Stomach (tissue), 4 donors: Measurements from ENCODE around the gene MBLAC1.

Experiments used
- POLR2A ChIP-seq, 4 donors: fragments of 450-650 bp; IDR thresholded peaks; one replicate each; pipeline ENCODE4 v1.6.1; 2016; ENCODE audit warnings: antibody characterized with exemption in 4 of 4, control low read depth in 2 of 4, mild to moderate bottlenecking in 1 of 4, moderate library complexity in 1 of 4
- TF ChIP-seq, protein P1 (sequence below), 7 experiments: fragments of 450-650 bp in 4 of 7; fragments of 200-600 bp in 3 of 7; sonication (generic) in 3 of 7; IDR thresholded peaks; one replicate each; pipeline ENCODE4 v1.5.1; 2016 to 2019; ENCODE audit warnings: antibody characterized with exemption in 7 of 7, control low read depth in 2 of 7, mild to moderate bottlenecking in 1 of 7

DNA sequence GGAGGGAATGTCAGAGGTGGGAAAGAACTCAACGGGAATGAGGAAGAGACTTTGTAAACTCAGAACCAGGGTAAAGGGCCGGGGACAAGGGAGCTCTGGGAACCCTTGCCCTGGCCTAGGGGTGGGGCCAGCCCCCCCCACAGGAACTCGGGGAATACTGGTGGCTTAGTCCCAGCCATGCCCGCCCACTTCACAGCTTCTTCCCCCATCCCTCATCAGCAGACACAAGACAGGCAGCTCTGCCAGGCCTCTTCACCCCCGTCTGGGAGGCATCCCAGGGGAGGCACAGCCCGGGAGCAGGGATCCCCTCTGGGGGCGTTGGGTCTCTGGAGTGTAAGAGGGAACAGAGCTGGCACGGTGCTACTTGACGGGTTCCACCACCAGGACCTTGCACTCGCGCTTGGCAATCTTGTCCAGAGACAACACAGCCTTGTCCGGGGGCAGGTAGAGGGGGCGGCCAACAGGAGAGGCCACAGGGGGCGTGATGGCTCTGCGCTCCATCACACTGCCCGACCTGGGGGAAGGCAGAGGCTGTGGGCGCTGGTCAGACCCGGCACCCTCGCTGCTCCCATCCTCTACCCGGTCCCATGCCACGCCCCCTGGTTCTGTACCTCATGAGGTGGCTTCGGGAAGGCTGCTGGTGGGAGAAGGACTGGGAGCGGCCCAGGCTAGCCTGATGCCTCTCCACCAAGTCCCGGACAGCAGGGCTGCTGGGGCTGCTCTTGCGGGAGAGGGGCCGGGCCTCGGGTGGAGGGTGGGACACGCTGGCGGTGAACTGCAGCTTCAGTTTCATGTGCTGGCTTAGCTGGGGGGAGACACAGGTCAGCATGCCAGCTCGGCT is 28.1 kb downstream of the MBLAC1 start:
- TF ChIP-seq, protein P1, sequence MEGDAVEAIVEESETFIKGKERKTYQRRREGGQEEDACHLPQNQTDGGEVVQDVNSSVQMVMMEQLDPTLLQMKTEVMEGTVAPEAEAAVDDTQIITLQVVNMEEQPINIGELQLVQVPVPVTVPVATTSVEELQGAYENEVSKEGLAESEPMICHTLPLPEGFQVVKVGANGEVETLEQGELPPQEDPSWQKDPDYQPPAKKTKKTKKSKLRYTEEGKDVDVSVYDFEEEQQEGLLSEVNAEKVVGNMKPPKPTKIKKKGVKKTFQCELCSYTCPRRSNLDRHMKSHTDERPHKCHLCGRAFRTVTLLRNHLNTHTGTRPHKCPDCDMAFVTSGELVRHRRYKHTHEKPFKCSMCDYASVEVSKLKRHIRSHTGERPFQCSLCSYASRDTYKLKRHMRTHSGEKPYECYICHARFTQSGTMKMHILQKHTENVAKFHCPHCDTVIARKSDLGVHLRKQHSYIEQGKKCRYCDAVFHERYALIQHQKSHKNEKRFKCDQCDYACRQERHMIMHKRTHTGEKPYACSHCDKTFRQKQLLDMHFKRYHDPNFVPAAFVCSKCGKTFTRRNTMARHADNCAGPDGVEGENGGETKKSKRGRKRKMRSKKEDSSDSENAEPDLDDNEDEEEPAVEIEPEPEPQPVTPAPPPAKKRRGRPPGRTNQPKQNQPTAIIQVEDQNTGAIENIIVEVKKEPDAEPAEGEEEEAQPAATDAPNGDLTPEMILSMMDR (IDR thresholded peaks at IDR 0.05), result no peak
- no peak for TF ChIP-seq POLR2A (IDR thresholded peaks at IDR 0.05)
